Ascending aorta (tissue), 2 donors: ENCODE results near the gene COLQ. TPM values are rescaled to one million over a fixed set of nuclear protein-coding genes. Genes with fewer than 3 reads are reported as not detected.

Experiments used
- DNase-seq, 2 donors: peaks; one replicate each; pipeline ENCODE4 v3.0.0-alpha.2; 2019; ENCODE audit warnings: low spot score in 2 of 2
- H3K27ac ChIP-seq, 2 donors: fragments of 200-600 bp; sonication (generic); one replicate each; pipeline ENCODE4 v1.5.1; 2016 to 2017; ENCODE audit warnings: mild to moderate bottlenecking in 1 of 2
- H3K27me3 ChIP-seq: fragments of 200-600 bp; sonication (generic); one replicate; pipeline ENCODE4 v1.5.1; 2017
- H3K36me3 ChIP-seq, 2 donors: fragments of 200-600 bp; sonication (generic); one replicate each; pipeline ENCODE4 v1.5.1; 2016
- H3K4me1 ChIP-seq, 2 donors: fragments of 200-600 bp; sonication (generic); one replicate each; pipeline ENCODE4 v1.5.1; 2016 to 2017; ENCODE audit warnings: mild to moderate bottlenecking in 1 of 2
- H3K4me3 ChIP-seq, 2 donors: fragments of 200-600 bp; sonication (generic); one replicate each; pipeline ENCODE4 v1.5.1; 2016 to 2017; ENCODE audit warnings: mild to moderate bottlenecking in 1 of 2
- H3K9me3 ChIP-seq, 2 donors: fragments of 200-600 bp; sonication (generic); one replicate each; pipeline ENCODE4 v1.5.1; 2016
- CTCF ChIP-seq, 3 experiments: fragments of 200-600 bp in 2 of 3; fragments of 450-650 bp in 1 of 3; sonication (generic) in 2 of 3; IDR thresholded peaks; one replicate each; pipeline ENCODE4 v1.5.1; 2016 to 2019; ENCODE audit warnings: antibody characterized with exemption in 3 of 3, mild to moderate bottlenecking in 1 of 3, moderate library complexity in 1 of 3
- intact Hi-C: fragments of 100-400 bp; cut with DNase I; formaldehyde crosslinking; loops from one replicate; pipeline ENCODE4 v1.15.1; 2023
- total RNA-seq: library from RNA; depleted of rRNA; stranded (reverse); fragments of >200 nt; gene quantifications from one replicate; pipeline ENCODE4 v1.1.0, GENCODE V29; 2016

COLQ gene
- total RNA-seq, 1 donor from 2014 or later, result 4.6 TPM

- H3K36me3 ChIP-seq, result no peaks in the 10 kb centered on the region
- no peak overlapping the region for H3K4me3 ChIP-seq
- intact Hi-C loops, result no loop called here
- no peaks in the 10 kb centered on the region for H3K4me1 ChIP-seq
- no peak overlapping the region for H3K27ac ChIP-seq
- DNase-seq, result no peak
- no peaks in the 10 kb centered on the region for H3K27me3 ChIP-seq
- TF ChIP-seq CTCF (IDR thresholded peaks at IDR 0.05), result no peak
- H3K9me3 ChIP-seq, result no peaks in the 10 kb centered on the region
These were observed 18.9 kb downstream of the COLQ start for GRCh38 chr3:15502616-15503015.

- no peak for TF ChIP-seq CTCF (IDR thresholded peaks at IDR 0.05)
- Histone ChIP-seq H3K4me3 (no peak overlapping the region), H3K27me3 (no peaks in the 10 kb centered on the region), H3K36me3 (no peaks in the 10 kb centered on the region), H3K4me1 (no peaks in the 10 kb centered on the region), H3K9me3 (no peaks in the 10 kb centered on the region), H3K27ac (no peak overlapping the region)
- no peak for DNase-seq
- intact Hi-C loops, result no loop called here
These were observed 20.4 kb downstream of the COLQ start for GRCh38 chr3:15501126-15501525.

DNA sequence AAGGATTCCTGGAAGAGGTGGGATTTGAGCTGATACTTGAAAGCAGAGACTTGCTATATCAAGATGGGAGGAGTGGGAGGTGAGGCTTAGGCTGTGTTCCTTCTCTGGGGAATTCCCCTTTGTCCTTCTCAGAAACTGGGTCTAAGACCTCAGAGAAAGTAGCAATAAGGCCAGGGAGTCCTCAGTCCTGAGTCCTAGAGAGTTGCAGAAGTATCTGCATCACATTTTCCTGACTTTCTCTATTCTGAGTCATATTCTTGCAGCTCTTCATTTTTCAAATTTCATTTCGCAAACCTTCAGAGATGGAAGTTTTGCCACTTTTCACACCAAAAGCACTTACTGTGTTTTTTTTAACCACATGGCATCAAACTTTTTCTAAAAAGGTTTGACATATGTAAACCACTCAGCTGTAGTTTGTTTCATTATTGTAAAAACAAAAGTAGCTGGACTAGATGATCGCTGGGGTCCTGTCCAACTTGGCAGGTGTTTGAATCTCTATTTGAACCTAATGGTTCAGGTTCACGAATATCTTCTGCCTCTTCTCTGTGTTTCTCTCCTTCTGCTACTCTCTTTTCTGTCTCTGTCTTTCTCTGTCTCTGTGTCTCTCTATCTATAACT is 21.3 kb downstream of the COLQ start:
- Histone ChIP-seq H3K4me1 (no peaks in the 10 kb centered on the region), H3K9me3 (no peaks in the 10 kb centered on the region), H3K27me3 (no peaks in the 10 kb centered on the region), H3K36me3 (no peaks in the 10 kb centered on the region), H3K4me3 (no peak overlapping the region), H3K27ac (no peak overlapping the region)
- no peak for DNase-seq
- intact Hi-C loops, result no loop called here
- no peak for TF ChIP-seq CTCF (IDR thresholded peaks at IDR 0.05)

- intact Hi-C loops, result no loop called here
- DNase-seq, result peak in 1 of 2 donors; percentile 67
- no peak overlapping the region for H3K27ac ChIP-seq
- TF ChIP-seq CTCF (IDR thresholded peaks at IDR 0.05), result no peak
- no peaks in the 10 kb centered on the region for H3K27me3 ChIP-seq
- no peaks in the 10 kb centered on the region for H3K9me3 ChIP-seq
- no peaks in the 10 kb centered on the region for H3K36me3 ChIP-seq
- no peak overlapping the region for H3K4me3 ChIP-seq
- no peaks in the 10 kb centered on the region for H3K4me1 ChIP-seq
These were observed 22.0 kb downstream of the COLQ start for GRCh38 chr3:15499536-15499935.

DNA sequence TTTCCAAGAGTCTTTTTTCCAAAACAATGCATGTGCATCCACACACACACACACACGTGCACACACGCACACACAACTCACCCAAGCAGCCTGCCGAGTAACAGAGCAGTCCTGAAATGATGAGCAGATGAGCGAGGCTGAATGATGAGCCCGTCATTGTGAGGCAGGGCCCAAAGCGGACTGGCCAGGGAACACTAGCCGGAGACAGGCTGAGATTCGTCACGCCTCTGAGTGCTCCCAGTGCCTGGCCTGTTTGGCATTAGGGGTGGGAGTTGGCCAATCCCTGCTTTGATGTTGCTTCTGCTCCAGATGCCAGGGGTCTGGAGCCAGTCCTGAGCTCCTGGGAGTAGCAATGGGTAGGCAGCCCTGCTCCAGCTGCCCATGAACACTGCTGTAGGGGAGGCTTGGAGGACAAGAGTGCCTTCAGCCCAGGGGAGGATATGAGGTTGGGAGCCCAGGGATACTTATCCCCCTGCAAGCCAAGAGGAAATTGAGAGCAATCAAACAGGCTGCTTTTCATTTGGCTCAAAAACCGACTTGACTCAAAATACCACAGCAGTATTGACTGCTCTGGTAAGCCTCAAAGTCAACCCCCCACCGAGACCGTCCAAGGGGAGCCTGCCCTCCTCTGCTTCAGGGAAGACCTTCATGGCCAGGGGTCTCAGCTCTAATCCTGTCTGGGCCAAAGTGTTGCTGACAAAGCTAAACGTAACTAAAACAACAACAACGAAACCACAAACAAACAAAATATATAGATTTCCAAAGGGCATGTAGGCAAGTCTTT is 22.9 kb downstream of the COLQ start:
- H3K36me3 ChIP-seq, result no peaks in the 10 kb centered on the region
- no peaks in the 10 kb centered on the region for H3K27me3 ChIP-seq
- no peak for DNase-seq
- H3K9me3 ChIP-seq, result no peaks in the 10 kb centered on the region
- TF ChIP-seq CTCF (IDR thresholded peaks at IDR 0.05), result no peak
- H3K4me3 ChIP-seq, result no peak overlapping the region
- H3K27ac ChIP-seq, result no peak overlapping the region
- intact Hi-C loops, result no loop called here
- H3K4me1 ChIP-seq, result no peaks in the 10 kb centered on the region
